Psoas muscle (tissue), 8 donors: ENCODE results near the gene ARHGEF38. TPM values are rescaled to one million over a fixed set of nuclear protein-coding genes. Genes with fewer than 3 reads are reported as not detected.
"Not testable (repeated sequence)": the region's sequence is repeated elsewhere in the genome, so short reads cannot be mapped to it uniquely, and the experiment has no call there.

Experiments used
- ATAC-seq, 4 donors: fragments of 200-7000 bp; cut with Tn5 transposase; one replicate each; pipeline ENCODE4 v1.9.1; 2020; ENCODE audit warnings: moderate library complexity in 3 of 4, mild to moderate bottlenecking in 2 of 4
- DNase-seq, 2 donors: peaks; one replicate each; pipeline ENCODE4 v3.0.0-alpha.2; 2020
- H3K27ac ChIP-seq: fragments of 200-600 bp; one replicate; pipeline ENCODE4 v1.8.0; 2022
- H3K27me3 ChIP-seq, 3 donors: fragments of 200-600 bp in 1 of 3; one replicate each; pipeline versions ENCODE4 v1.6.1 to v1.8.0; 2013 to 2022; ENCODE audit warnings: low read length in 2 of 3, mild to moderate bottlenecking in 2 of 3, moderate library complexity in 1 of 3; ENCODE audit not compliant: insufficient read depth in 3 of 3
- H3K36me3 ChIP-seq, 2 donors: fragments of 200-600 bp in 1 of 2; one replicate each; pipeline versions ENCODE4 v1.6.1 to v1.8.0; 2013 to 2022; ENCODE audit warnings: low read depth in 1 of 2, mild to moderate bottlenecking in 1 of 2, moderate library complexity in 1 of 2; ENCODE audit not compliant: insufficient read depth in 1 of 2
- H3K4me1 ChIP-seq: fragments of 200-600 bp; one replicate; pipeline ENCODE4 v1.8.0; 2022
- H3K4me3 ChIP-seq: fragments of 200-600 bp; one replicate; pipeline ENCODE4 v1.8.0; 2022; ENCODE audit warnings: mild to moderate bottlenecking
- H3K9me3 ChIP-seq: fragments of 200-600 bp; one replicate; pipeline ENCODE4 v1.8.0; 2022
- WGBS, 3 donors: extraction: QIAGEN DNeasy Blood & Tissue Kit; methylation state at CpG; one replicate each; pipeline versions ENCODE4 v1.1.6 to v1.1.7; 2013; 5-methylcytosine and 5-hydroxymethylcytosine counted together
- intact Hi-C, 2 donors: fragments of 100-400 bp; cut with DNase I; formaldehyde crosslinking; loops; one replicate each; pipeline versions ENCODE4 v1.11.0 to v1.14.2; 2022
- polyA plus RNA-seq, 3 donors: library from polyadenylated mRNA; stranded (reverse); fragments of 200-250 nt; gene quantifications; one replicate each; pipeline ENCODE4 v1.2.3, GENCODE V29; 2013
- total RNA-seq, 4 donors: library from RNA; stranded (reverse); fragmentation: NEBNext Ultra II Directional in 2 of 4; extraction: Animal tissue kit (Norgen Biotek cat#: 25700) in 2 of 4; gene quantifications; one replicate each; pipeline versions ENCODE4 v1.2.1 to v1.2.4, GENCODE V29; 2021 to 2023
- TF ChIP-seq, protein P1 (sequence below): fragments of 200-600 bp; IDR thresholded peaks from one replicate; pipeline ENCODE4 v1.8.0; 2022; ENCODE audit warnings: antibody characterized with exemption
- donor health status: healthy with polysubstance abuse.
- donor health status: DM: no; HTN: no; CAD: no; lungs with moderate emphysema.
- donor health status: Bipolar disorder and iron deficiency.
- donor health status: healthy.
- donor health status: DM: yes; HTN: yes; CAD: no.
- donor health status: DM: no; HTN: no; CAD: no.
- donor health status: DM: no; HTN: no; CAD: no.
- donor health status: DM: yes; HTN: yes; CAD: no.

ARHGEF38 gene
- total and polyA plus RNA-seq, 7 donors, result not detected

GRCh38 chr4:105605493-105605892 lies 53.1 kb downstream of the ARHGEF38 start:
- WGBS, 3 donors, result 16 to 27% (median 20%) methylated on average over 1 of the region's 1 CpG
- no peak for ATAC-seq
- no peaks in the 10 kb centered on the region for H3K36me3 ChIP-seq
- TF ChIP-seq, protein P1, sequence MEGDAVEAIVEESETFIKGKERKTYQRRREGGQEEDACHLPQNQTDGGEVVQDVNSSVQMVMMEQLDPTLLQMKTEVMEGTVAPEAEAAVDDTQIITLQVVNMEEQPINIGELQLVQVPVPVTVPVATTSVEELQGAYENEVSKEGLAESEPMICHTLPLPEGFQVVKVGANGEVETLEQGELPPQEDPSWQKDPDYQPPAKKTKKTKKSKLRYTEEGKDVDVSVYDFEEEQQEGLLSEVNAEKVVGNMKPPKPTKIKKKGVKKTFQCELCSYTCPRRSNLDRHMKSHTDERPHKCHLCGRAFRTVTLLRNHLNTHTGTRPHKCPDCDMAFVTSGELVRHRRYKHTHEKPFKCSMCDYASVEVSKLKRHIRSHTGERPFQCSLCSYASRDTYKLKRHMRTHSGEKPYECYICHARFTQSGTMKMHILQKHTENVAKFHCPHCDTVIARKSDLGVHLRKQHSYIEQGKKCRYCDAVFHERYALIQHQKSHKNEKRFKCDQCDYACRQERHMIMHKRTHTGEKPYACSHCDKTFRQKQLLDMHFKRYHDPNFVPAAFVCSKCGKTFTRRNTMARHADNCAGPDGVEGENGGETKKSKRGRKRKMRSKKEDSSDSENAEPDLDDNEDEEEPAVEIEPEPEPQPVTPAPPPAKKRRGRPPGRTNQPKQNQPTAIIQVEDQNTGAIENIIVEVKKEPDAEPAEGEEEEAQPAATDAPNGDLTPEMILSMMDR, result no peak
- H3K4me3 ChIP-seq, result no peak overlapping the region
- peaks cover 0 to 4% (median 2%) of the 10 kb centered on the region in 3 donors for H3K27me3 ChIP-seq
- intact Hi-C loops, result no loop called here
- H3K9me3 ChIP-seq, result no peaks in the 10 kb centered on the region
- no peak for DNase-seq
- no peak overlapping the region for H3K27ac ChIP-seq
- H3K4me1 ChIP-seq, result no peaks in the 10 kb centered on the region

- 82 to 91% (median 82%) methylated on average over 2 of the region's 2 CpGs for WGBS, 3 donors
- Histone ChIP-seq H3K27me3 (peaks cover 0 to 2% (median 0%) of the 10 kb centered on the region in 3 donors), H3K36me3 (no peaks in the 10 kb centered on the region), H3K4me1 (no peaks in the 10 kb centered on the region), H3K9me3 (no peaks in the 10 kb centered on the region), H3K4me3 (no peak overlapping the region), H3K27ac (no peak overlapping the region)
- intact Hi-C loops, result no loop called here
- TF ChIP-seq, protein P1, result no peak
- DNase-seq (no peak), ATAC-seq (no peak)
Observed at GRCh38 chr4:105607876-105608275, 55.5 kb downstream of the ARHGEF38 start.

DNA sequence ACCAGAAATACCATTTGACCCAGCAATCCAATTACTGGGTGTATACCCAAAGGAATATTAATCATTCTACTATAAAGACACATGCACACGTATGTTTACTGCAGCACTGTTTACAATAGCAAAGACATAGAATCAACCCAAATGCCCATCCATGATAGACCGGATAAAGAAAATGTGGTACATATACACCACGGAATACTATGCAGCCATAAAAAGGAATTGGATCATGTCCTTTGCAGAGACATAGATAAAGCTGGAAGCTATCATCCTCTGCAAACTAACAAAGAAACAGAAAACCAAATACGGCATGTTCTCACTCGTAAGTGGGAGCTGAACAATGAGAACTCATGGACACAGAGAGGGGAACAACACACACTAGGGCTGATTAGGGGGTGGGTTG lies 57.4 kb downstream of the ARHGEF38 start:
- H3K36me3 ChIP-seq, H3K9me3 ChIP-seq: not testable (repeated sequence)

GRCh38 chr4:105613306-105613705 lies 60.9 kb downstream of the ARHGEF38 start:
- WGBS, 3 donors, result 19 to 27% (median 24%) methylated on average over 4 of the region's 4 CpGs

More for the DNA sequence above, 57.4 kb downstream of the ARHGEF38 start:
- DNase-seq, H3K4me3 ChIP-seq, H3K27me3 ChIP-seq, H3K27ac ChIP-seq, H3K4me1 ChIP-seq, ATAC-seq, intact Hi-C loops: not testable (repeated sequence)
- WGBS, 3 donors, result 94 to 97% (median 96%) methylated on average over 5 of the region's 5 CpGs

DNA sequence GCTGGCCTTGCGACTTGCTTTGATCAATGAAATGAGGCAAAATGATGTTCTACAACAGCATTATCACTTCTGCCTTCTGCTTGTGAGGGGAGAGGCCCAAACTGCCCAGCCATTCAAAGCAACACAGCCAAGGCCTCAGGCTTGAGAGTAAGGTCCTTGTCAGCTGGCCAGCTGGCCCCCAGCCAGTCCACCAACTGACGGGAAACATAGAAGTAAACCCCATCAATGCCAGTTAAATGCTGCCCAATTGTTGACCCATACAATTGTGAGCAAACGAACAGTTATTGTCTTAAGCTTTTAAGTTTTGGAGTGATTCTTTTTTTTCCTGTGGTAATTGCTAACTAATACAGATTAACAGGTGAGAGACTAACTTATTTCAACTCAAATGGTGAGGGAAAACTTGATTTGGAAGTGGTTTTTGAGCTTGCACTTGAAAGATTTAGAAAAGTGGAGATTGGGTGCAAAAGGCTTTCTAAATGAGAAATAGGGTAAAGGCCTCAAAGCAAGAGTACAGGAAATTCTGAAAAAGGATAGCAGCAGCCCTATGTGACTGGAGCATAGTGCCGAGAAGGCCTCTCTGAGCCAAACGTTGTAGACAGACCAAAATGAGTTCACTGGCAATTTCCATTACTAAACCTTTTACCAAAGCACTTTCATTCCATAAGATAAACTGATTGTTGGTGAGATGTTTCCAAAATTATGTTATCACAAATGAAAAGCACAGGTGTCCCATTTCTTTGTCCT lies 66.9 kb downstream of the ARHGEF38 start:
- intact Hi-C loops, result no loop called here
- TF ChIP-seq, protein P1, result no peak
- H3K27ac ChIP-seq, result no peak overlapping the region
- H3K36me3 ChIP-seq, result no peaks in the 10 kb centered on the region
- no peaks in the 10 kb centered on the region for H3K27me3 ChIP-seq
- DNase-seq, result peak; percentile 45 to 58
- ATAC-seq, result no peak
- H3K4me3 ChIP-seq, result no peak overlapping the region
- peaks cover 40% of the 10 kb centered on the region for H3K4me1 ChIP-seq
- 63 to 68% (median 63%) methylated on average over 5 of the region's 5 CpGs for WGBS, 3 donors
- no peaks in the 10 kb centered on the region for H3K9me3 ChIP-seq

More at GRCh38 chr4:105613306-105613705, 60.9 kb downstream of the ARHGEF38 start:
- Histone ChIP-seq H3K27me3 (no peaks in the 10 kb centered on the region), H3K4me1 (no peaks in the 10 kb centered on the region), H3K36me3 (no peaks in the 10 kb centered on the region), H3K9me3 (no peaks in the 10 kb centered on the region), H3K27ac (no peak overlapping the region), H3K4me3 (no peak overlapping the region)
- TF ChIP-seq, protein P1, result no peak
- DNase-seq (no peak), ATAC-seq (no peak)
- intact Hi-C loops, result no loop called here
